Glomerular visceral epithelial cell (primary cell): ENCODE data around the gene PSMA7.

Experiments used
- DNase-seq: peaks from one replicate; pipeline ENCODE4 v3.0.0-alpha.2; 2016; ENCODE audit errors: extremely low spot score

PSMA7 gene

DNA sequence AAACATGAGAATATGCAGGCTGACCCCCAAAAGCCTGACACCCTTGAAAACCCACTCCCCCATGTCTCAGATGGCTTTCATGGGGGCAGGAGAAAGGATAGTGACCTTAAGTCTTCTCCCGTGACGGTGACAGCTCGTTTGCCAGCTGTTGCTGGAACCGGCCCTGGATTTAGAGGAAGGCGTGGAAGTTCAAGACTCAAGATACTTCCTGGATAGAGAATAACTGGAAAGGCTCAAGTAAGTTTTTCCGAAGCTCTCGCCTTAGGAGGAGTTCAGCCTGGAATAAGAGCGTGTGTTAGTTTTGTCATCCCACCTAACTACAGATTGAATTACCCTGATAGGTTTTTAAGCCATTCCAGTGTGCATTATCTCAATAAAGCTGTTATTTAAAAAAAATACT lies 28.1 kb upstream of the PSMA7 start:
- no peak for DNase-seq

DNA sequence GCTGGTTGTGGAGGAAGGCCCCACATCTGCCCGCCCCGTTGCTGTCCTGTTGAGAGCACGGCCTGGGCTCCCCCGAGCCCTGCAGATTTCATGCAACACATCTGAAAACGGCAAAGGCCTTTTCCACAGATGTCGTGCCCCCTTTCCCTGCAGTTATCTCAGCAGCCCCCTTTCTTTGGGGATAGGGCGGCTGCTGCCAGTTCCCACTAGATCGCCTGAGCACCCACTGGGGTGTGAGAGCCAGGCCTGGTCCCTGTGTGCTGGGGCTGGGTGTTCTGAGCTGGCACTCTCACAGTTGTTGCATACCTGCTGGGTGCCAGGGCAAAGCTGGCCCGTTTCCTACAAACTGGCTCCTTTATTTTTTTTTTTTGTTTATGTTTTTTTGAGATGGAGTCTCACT lies 27.3 kb upstream of the PSMA7 start:
- DNase-seq: no peak

DNA sequence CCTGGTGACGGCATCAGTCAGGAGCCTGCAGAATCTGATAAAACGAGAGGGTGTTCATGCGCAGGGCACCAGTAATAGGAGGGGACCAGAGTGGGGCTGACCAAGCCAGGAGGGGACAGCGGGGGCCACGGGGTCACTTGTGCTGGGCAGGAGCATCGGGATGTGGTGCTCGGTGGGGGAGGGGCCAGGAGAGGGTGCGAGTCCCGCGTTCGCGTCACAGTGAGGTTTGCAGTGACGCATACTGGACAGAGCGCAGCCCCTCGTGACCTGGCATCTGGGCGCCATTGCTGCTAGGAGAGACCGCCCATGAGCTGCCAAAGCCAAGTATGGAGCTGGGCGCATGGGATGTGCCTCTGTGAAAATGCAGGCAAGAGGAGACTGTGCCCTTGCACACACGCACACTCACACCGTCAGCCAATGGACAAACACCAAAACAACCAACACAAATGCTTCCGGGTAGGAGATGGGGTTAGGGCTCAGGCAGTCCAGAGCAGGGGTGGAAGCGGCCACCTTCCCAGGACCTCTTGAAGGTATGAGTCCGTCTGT lies 25.8 kb upstream of the PSMA7 start:
- DNase-seq: no peak

DNA sequence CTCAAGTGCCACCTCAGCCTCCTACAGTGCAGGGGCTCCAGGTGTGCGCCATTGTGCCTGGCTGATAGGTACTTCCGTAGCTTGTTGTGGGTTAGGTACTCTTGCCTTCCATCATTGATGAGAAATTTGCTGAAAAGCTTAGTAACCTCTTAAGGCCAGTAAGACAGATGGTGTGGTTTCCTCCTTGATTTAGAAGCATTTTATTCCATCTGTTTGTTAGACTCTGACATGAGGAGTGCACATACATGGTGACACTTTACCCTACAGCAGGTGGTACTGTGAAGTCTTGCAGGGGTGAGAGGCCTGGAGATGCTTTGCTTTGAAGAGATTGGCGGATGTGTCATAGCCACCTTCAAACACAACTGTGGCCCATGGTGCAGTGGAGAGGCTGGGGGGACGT lies 24.9 kb upstream of the PSMA7 start:
- no peak for DNase-seq

DNA sequence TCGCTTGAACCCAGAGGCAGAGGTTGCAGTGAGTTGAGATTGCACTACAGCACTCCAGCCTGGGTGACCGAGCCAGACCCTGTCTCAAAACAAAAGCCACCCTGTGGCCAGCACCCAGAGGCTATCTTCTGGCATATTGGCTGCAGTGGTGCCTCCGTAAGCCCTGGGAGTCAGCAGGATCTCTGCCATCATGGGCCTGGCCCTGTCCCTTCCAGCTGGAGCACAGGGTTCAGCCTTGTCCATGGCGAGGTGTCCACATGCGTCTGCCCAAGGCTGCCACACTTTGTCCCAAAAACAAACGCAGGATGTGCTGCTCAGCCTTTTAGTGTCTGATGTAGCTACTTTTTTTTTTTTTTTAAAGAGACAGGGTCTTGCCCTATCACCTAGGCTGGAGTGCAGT lies 24.3 kb upstream of the PSMA7 start:
- DNase-seq: no peak

DNA sequence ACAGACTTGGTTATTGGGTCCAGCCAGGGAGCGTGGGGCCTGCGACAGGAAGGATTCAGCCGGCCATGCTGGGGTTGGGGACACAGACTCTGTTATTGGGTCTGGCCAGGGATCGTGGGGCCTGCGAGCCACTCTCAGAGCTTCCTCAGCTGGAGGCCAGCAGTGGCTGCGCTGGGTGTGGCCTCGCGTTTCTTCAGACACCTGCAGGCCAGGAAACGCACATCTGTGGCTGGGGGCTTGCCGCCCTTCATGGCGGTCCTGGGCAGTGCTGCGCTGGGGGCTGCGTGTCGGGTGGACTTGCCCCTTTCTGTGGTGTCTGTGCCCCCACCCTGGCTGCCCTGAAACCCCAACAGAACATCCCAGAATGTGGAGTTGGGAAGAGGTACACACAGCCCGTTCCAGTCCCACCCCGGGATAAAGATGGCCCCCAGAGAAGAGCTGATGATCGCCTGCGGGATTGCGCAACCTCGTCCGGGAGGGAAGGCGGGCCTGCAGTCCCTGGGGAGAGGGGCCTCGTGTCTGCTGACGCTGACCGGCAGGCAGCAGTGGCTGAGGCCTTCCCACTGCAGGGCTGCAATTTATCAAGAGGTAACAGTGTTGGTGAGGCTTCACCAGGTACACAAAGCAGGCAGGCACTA lies 22.7 kb upstream of the PSMA7 start:
- DNase-seq: no peak

DNA sequence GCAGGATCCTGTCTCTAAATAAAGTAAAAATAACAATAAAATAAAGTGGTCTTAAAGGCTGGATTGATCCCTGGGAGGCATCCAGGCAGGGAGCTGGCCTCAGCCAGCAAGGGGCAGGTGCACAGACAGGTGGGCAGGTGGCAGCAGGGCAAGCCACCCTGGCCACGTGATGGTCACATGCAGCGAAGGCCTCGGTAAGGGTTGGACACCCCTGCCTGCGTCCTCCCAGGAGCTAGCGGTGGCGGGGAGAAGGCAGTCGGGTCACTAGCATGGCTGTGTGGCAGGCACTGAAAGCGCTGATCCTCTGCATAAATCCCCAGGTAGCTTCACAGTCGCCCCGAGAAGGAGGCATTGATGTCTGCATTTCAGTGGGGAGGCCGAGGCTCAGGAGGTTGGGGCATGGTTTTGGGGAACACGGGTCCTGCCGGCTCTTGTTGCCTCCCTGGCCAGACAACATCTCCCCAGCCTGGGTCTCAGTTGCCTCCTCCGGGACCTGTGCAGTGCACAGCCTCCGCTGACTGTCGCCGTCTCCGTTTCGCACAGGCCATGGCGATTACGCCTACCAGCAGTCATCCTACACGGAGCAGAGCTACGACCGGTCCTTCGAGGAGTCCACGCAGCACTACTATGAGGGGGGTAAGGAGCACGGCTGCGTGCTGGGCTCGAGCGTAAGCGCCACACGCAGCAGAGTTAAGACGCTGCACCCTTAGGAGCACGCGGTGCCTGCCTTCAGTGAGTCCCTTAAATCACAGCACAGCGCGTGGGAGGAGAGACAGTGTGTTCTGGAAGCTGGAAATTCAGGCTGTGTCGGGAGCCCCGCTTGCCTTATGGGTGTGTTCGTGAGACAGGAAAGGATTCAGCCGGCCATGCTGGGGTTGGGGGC lies 21.9 kb upstream of the PSMA7 start:
- DNase-seq: no peak

DNA sequence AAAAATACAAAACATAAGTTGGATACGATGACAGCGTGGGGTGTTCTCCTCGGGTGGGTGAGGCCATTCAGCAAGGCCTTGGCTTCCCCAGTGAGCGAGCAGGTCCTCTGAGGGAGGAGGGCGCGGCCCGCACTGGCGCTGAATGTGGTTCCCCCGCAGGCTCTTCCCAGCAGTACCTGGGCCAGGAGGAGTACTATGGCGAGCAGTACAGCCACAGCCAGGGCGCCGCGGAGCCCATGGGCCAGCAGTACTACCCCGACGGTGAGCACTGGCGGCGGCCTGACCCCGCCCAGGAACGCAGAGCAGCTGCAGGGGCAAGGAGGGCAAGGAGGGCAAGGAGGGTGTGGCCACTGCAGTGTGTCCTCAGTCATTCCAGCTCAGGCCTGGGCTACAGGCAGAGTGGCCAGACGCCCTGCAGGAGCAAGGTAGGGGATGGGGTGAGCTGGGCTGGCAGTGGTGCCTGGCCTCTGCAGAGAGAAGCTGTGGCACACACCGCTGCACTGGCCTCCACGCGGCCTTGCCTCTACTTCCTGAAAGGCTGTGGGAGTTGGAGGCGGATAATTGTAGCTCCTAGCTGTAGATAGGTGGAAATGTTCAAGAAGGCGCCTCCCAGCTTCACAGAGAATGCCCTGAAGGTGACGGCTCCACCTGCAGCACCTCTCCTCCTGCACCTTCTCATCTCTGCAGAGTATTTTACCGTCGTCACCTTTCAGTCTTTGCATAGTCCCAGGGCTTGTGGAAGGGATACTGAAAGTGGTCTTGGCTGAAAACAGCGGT lies 21.0 kb upstream of the PSMA7 start:
- no peak for DNase-seq

DNA sequence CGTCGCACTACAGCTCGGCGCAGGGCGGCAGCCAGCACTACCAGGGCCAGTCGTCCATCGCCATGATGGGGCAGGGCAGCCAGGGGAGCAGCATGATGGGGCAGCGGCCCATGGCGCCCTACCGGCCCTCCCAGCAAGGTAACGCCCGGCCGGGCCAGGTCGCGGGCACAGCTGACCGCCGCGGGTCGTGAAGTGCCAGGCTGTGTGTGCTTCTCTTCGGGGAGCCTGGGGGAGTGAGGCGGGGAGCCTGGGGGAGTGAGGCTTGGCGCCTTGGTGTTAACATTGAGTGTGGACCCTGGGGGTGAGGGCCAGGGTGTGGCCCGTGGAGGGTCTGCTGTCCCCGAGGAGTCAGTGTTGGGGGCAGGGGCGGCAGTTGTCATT lies 20.3 kb upstream of the PSMA7 start:
- DNase-seq: no peak

DNA sequence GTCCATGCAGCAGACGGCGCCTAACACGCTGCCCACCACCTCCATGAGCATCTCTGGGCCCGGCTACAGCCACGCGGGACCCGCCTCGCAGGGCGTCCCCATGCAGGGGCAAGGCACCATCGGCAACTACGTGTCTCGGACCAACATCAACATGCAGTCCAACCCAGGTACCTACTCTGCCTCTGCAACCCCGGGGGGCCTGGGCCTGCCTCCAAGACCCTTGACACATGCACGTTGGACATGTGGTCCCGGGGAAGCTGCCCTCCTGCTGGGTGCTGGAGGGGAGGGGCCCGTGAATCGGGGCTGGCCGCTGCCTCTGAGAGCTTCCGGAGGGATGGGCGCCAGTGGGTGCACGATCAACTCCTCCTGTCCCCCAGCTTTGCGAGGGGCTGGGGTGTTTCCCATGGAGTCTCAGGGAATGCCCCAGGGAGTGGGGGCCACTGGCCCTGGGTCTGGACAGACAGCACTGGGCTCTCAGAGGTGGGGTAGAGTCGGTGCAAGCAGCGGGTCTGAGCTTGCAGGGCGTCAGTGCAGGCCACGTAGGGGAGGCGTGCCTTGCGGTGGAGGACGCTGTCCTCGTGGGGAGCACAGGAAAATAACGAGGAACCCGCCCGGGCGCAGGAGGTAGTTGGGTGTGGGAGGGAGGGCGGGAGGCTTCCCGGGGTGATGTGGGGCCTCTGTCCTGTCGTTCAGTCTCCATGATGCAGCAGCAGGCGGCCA lies 19.7 kb upstream of the PSMA7 start:
- DNase-seq: no peak

DNA sequence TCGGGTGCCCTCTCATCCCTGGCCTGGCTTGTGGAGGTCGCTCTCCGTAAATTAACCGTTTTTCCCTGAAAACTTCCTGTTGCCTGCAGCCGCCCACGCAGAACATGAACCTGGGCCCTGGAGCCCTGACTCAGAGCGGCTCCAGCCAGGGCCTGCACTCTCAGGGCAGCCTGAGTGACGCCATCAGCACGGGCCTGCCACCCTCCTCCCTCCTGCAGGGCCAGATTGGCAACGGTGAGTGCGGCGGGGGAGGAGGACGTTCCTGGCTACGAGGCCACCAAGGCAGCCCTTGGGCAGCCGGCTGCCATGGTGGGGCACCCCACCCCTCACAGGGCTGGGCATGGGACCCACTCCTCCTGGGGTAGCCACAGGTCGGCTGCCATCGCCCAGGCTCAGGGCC lies 18.2 kb upstream of the PSMA7 start:
- DNase-seq: peak; percentile 81

DNA sequence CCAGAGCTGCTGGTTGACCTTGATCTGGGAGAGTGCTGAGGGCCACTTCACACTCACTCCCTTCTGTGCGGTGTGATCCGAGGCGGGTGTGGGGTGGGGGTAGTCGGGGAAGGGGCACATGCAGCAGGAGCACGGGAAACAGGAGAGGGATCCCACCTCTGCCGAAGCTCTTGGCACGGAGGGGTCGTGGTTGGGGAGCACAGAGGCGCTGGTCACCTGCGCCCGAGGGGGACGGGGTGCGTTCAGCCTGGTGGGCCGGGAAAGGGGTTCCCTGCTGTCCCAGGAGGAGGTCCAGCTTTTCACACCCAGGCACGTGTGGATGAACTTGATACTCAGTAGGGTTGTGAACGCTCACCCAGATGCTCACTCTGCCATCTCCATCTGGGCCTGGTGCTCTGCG lies 17.7 kb upstream of the PSMA7 start:
- DNase-seq: no peak

DNA sequence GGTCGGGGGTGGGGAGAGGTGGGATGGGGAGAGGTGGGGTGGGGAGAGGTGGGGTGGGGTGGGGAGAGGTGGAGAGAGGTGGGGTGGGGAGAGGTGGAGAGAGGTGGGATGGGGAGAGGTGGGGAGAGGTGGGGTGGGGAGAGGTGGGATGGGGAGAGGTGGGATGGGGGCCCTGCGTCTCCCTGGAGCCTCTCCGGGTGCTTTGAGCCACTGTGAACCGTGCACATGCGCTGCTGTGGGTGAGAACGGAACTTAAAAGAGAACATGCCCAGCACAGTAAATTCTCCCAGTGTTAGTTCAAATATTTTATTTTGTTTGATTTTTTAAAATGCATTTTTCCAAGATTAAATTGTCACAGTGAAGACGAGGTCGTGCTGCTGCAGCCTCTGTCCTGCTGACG lies 17.1 kb upstream of the PSMA7 start:
- no peak for DNase-seq

DNA sequence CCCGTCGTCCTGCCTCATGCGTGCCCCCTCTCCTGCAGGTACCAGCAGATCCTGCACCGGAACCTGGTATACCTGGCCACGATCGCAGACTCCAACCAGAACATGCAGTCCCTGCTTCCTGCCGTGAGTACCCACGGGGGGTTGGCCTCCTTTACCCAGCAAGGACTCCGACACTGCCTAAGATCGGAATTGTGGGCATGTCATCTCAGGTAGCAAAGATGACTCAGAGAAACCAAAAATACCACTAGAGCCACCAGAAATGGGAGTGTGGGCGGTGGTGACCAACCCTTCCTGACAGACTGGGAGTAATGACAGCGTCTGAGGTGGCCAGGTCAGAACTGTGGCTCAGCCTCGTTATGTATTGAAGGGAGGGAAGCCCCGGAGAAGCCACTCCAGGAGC lies 16.6 kb upstream of the PSMA7 start:
- peak; percentile 65 for DNase-seq

DNA sequence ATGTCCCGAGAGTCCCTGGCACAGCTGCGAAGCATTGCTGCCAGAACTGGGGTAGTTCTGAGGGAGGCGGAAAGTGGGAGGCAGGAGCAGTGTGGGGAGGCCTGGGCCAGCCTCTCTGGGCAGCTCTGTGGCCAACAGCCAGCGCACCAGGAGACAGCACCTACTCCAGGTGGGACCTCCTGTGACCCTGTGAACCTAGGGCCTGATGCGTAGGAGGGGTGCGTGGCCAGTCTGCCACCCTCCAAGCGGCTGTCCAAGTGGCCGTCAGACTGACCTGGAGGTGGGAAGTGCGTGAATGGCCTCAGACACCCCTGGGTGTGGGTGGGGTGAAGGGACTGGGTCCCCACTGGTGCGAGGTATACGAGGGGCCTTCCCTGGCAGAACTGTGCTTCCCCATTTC lies 15.9 kb upstream of the PSMA7 start:
- no peak for DNase-seq

DNA sequence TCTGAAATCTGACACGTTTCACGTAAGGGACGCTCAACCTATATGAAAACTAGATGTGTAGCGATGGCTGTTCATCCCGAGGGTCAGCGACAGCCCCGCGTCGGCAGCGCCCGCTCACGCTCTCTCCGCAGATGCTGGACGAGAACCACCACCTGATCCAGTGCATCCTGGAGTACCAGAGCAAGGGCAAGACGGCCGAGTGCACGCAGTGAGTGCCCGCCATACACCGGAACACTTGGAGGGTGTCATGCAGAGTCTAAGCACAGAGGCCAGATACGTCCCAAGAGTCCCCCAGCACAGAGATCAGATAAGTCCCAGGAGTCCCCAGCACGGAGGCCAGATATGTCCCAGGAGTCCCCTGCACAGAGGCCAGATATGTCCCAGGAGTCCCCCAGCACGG lies 15.3 kb upstream of the PSMA7 start:
- no peak for DNase-seq

DNA sequence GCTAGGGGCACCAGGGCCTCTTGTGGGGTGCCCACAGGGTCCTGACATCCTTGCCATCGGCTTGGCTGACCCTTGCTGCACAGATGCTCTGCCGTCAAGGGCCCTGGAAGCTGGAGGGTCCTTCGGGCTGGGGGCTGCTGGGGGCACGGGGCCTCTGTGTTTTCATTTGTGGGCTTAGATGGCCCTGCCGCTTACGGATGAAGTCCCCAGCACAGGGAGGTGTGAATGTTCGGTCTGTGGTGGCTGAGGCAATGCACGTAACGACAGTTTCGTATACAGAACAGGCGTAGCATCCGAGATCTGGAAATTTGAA lies 14.8 kb upstream of the PSMA7 start:
- DNase-seq: no peak

DNA sequence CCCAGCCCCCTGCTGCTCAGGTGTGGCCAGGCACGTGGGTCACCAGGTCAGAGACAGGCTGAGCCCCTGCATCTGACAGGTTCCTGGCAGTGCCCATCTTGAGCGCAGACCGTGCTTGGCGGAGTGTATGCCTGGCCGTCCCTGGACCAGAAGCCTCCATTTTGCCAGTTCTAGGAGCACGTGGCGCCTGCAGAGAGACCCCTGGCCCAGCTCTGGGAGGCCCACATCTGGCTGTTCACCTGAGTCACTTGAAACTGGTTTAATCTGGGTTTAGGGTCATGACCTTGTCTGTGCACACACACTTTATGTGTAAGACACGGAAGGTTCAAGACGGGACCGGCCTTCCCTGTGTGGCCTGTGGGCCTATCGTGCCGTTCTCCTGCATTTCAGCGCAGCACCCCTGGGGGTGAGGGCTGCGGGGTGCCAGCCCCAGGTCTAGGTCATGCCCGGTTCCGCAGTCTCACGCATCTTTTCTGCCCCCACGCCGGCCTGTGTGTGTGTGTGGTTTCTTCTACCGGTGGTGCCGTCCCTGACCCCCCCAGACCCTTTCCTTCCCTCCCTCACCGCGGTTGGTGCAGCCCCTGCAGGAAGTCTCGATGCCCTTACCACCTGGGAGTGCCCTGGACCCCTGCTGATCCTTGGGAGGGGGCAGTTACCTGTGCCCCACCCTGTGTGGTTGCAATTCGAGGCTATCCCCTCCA lies 14.3 kb upstream of the PSMA7 start:
- DNase-seq: no peak

DNA sequence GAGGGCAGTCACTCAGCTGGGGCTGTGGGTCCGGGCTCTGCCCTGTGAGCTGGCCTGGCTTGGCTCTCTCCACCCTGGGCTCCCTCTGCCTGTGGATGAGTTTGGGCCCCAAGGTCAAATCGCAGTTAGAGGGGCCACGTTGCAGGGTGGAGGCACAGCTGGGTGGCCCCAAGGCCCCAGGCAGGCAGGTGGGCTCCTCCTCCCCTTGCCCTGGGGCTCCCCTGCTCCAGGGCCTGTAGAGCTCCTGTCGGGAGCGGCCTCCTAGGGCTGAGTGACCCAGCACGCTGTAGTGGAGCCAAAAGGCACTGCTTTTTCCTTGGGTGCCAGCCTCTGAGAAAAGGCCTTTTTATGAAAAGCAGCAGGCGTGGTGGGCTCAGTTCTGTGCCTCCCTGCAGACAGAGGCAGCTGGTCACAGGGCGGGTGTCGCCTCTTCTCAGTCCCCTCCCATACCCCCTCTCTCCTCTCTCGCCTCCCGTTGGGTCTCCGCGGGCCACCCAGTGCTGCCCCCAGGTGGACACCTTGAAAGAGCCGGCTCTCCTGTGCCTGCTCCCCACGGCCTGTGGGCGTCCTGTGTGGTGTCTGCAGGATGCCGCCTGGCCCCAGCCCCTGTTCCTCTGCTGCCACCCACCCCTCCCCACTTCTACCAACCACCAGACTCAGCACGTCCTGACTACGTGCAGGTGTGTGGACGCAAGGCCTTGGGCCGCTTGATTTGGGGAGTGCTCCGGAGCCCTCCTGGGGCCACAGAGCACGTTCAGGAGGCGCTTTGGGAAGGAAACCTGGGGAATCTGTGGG lies 13.6 kb upstream of the PSMA7 start:
- peak; percentile 52 for DNase-seq

DNA sequence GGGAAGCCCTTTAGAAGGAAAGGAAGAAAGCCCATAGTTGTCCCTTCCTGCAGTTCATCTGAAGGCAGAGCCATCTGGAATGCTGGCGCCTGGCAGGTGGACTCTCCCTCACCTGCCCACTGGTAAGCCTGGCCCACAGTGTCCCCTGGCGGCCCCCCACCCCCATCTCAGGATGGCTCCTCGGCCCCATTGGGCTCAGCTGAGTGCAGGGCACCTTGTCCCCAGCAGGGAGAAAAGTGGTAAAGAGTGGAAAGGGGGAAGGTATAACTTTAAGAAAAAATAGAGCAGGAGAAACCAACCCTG lies 13.0 kb upstream of the PSMA7 start:
- DNase-seq: no peak
